ENCODE measurements around the gene MEGF11.

DNA sequence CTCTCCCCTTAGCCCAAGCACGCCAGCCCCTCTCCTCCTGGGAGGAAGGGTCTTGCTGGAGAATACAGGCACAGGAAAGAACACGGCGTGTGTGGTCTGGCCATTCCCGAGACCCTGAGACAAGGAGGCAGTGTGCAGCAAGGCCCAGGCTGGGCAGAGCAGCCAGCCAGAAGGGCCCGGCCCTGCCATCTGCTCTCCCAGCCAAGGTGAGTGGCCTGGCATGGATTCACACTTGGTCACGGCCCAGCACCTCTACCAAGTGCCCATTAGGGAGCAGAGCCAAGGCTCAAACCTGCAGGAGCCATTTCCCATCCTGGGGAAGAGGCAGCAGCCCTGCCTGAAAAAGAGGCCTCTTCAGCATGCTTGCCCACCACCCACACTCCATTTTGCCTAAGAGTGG lies 28.6 kb downstream of the MEGF11 start:
- TF ChIP-seq, protein P1, sequence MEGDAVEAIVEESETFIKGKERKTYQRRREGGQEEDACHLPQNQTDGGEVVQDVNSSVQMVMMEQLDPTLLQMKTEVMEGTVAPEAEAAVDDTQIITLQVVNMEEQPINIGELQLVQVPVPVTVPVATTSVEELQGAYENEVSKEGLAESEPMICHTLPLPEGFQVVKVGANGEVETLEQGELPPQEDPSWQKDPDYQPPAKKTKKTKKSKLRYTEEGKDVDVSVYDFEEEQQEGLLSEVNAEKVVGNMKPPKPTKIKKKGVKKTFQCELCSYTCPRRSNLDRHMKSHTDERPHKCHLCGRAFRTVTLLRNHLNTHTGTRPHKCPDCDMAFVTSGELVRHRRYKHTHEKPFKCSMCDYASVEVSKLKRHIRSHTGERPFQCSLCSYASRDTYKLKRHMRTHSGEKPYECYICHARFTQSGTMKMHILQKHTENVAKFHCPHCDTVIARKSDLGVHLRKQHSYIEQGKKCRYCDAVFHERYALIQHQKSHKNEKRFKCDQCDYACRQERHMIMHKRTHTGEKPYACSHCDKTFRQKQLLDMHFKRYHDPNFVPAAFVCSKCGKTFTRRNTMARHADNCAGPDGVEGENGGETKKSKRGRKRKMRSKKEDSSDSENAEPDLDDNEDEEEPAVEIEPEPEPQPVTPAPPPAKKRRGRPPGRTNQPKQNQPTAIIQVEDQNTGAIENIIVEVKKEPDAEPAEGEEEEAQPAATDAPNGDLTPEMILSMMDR (IDR thresholded peaks at IDR 0.05), result no peak
- no peak for TF ChIP-seq POLR2A (IDR thresholded peaks at IDR 0.05)

Data from uterus (tissue), 2 donors.